ENCODE measurements around the gene ACOT6.
"Not testable (repeated sequence)": the region's sequence is repeated elsewhere in the genome, so short reads cannot be mapped to it uniquely, and the experiment has no call there.

Gene ACOT6

DNA sequence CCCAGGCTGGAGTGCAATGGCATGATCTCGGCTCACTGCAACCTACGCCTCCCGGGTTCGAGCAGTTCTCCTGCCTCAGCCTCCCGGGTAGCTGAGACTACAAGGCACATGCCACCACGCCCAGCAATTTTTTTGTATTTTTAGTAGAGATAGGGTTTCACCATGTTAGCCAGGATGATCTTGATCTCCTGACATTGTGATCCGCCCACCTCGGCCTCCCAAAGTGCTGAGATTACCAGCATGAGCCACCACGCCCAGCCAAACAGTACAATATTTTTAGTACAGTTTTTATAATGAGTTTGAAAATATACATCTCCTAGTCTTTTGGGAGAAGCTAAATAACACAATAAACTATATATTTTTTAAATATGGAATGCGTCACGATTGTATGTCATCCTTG lies 46.9 kb downstream of the ACOT6 start:
- DNase-seq: not testable (repeated sequence)

DNA sequence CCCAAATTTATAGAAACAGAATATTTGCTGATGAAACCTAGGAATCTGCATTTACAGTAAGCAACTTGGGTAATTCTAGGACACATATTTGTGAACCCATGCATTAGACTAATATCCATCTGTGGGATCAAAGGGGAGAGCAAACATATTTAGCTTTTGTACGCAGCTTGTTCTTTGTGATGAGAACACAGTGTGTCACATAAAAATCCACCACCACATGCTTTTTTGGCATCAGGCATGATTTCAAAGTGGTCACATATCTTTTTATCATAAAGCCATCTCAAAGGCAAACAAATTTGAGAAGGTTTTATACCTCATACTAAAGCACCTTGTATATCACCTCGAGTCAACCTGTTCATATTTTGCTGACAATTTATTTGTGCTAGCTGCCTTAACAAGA lies 48.2 kb downstream of the ACOT6 start:
- no peak for DNase-seq

DNA sequence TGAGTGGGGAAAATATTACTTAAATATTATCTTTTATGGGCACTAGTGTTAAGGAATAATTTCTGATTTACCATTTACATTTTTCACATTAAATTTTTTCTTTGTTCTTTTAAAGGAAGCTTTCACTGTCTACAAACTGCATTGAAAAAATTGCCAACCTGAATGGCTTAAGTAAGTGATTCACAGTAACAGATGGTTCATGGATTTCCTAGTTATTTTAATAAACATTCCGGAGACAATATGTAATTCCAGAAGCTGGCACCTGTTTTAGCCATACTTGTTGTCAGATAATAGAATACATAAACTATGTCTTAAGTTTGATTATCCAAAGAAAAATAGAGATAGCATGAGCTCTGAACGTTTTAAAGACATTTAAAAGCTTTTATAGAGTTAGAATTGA lies 49.6 kb downstream of the ACOT6 start:
- DNase-seq: no peak

GRCh38 chr14:73662487-73662943 lies 50.2 kb downstream of the ACOT6 start:
- no peak for DNase-seq

DNA sequence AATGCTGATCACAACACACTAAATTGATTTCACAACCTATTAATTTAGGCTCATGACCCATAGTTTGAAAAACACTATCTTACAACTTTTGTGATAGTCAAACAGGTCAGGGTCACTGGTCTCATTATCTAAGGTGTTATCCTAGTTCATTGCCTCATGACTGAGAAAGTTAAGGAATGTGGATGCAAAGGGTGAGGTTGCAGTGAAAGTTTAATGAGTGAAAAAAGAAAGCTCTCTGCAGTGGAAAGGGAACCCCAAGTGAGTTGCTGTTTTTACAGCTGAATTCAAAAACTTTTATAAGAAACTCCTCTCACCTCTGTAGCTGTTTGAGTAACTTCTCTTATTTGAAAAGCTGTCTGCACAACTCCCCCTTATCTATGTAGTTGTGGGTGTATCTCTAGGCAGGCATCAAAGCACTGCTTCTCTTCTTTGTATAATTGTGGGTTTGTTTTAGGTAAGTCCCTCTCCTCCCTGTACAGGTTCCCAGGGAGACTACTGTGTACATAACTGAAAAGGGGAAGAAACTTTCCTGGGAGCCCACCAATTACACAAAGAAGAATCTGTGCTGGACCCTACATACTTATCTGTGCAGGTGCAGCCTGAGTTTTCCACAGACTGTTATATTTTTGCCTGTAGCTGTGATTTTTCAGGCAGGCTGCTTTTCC lies 51.4 kb downstream of the ACOT6 start:
- DNase-seq: no peak

GRCh38 chr14:73665130-73665529 lies 52.8 kb downstream of the ACOT6 start:
- DNase-seq: no peak

GRCh38 chr14:73666583-73666982 lies 54.3 kb downstream of the ACOT6 start:
- DNase-seq: no peak

DNA sequence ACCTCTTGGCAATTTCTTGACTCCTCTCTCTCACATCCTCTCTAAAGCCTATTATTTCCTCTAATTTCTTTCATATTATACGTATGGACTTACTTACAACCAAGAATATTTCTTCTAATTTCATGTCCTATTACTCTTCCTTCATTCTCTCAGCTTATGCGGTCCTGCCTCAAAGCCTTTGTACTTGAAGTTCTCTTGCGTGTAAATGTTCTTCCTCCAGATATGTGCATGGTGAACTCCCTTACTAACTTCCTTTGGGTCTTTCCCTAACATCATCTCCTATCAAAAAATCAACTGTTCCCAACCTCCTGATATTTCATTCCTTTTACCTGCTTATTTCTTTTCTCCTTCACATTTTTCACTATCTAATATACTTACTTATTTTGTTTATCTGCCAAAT lies 55.5 kb downstream of the ACOT6 start:
- no peak for DNase-seq
